Peyer's patch (tissue), 4 donors: ENCODE results near the gene TAX1BP3.

Experiments
- POLR2A ChIP-seq, 2 donors: fragments of 450-650 bp; IDR thresholded peaks; one replicate each; pipeline ENCODE4 v1.5.1; 2017; ENCODE audit warnings: antibody characterized with exemption in 2 of 2, mild to moderate bottlenecking in 2 of 2, moderate library complexity in 2 of 2
- TF ChIP-seq, protein P1 (sequence below), 6 experiments: fragments of 450-650 bp in 4 of 6; fragments of 200-600 bp in 2 of 6; sonication (generic) in 1 of 6; IDR thresholded peaks; one replicate each; pipeline ENCODE4 v1.5.1; 2017 to 2019; ENCODE audit warnings: antibody characterized with exemption in 6 of 6, mild to moderate bottlenecking in 3 of 6, moderate library complexity in 1 of 6

DNA sequence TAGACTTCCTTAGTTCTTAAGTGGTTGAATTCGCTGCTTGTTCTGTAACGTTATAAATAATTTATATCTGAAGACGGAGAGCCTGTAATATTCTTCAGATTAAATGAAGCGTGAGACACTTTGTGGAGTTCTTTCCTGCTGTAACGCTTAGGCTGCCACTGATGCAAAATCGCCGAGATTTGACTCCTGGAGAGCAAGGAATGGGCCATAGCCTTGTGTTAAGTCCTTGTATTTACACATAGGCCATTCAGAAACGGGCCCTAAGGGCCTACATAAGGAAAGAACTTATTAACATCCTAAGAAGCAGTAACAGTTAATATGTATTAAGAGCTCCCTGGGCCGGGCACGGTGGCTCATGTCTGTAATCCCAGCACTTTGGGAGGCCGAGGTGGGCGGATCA lies 1.2 kb upstream of the TAX1BP3 start:
- TF ChIP-seq, protein P1, sequence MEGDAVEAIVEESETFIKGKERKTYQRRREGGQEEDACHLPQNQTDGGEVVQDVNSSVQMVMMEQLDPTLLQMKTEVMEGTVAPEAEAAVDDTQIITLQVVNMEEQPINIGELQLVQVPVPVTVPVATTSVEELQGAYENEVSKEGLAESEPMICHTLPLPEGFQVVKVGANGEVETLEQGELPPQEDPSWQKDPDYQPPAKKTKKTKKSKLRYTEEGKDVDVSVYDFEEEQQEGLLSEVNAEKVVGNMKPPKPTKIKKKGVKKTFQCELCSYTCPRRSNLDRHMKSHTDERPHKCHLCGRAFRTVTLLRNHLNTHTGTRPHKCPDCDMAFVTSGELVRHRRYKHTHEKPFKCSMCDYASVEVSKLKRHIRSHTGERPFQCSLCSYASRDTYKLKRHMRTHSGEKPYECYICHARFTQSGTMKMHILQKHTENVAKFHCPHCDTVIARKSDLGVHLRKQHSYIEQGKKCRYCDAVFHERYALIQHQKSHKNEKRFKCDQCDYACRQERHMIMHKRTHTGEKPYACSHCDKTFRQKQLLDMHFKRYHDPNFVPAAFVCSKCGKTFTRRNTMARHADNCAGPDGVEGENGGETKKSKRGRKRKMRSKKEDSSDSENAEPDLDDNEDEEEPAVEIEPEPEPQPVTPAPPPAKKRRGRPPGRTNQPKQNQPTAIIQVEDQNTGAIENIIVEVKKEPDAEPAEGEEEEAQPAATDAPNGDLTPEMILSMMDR (IDR thresholded peaks at IDR 0.05): no peak
- TF ChIP-seq POLR2A (IDR thresholded peaks at IDR 0.05): no peak
